Hepatocyte (in vitro differentiated cells): ENCODE data around the gene PPIP5K1. TPM values are rescaled to one million over a fixed set of nuclear protein-coding genes. Genes with fewer than 3 reads are reported as not detected.
"Not testable (repeated sequence)": the region's sequence is repeated elsewhere in the genome, so short reads cannot be mapped to it uniquely, and the experiment has no call there.

Source experiments
- DNase-seq: peaks from one replicate; pipeline ENCODE4 v3.0.0-alpha.2; 2016; ENCODE audit warnings: low spot score
- H2AFZ ChIP-seq: fragments of 200-600 bp; sonication (generic); 2 replicates; pipeline ENCODE4 v1.6.0; 2016; ENCODE audit warnings: antibody characterized with exemption, mild to moderate bottlenecking
- H3K27ac ChIP-seq: fragments of 200-600 bp; sonication (generic); 2 replicates; pipeline ENCODE4 v1.5.1; 2016; ENCODE audit warnings: mild to moderate bottlenecking
- H3K27me3 ChIP-seq: fragments of 200-600 bp; sonication (generic); 2 replicates; pipeline ENCODE4 v1.6.1; 2016
- H3K36me3 ChIP-seq: fragments of 200-600 bp; sonication (generic); replicated peaks from 2 replicates; pipeline ENCODE4 v1.5.1; 2016; ENCODE audit warnings: low read depth; ENCODE audit not compliant: insufficient read depth
- H3K4me1 ChIP-seq: fragments of 200-600 bp; sonication (generic); 2 replicates; pipeline ENCODE4 v1.5.1; 2016; ENCODE audit warnings: mild to moderate bottlenecking, moderate library complexity; ENCODE audit not compliant: insufficient read depth
- H3K4me2 ChIP-seq: fragments of 200-600 bp; sonication (generic); 2 replicates; pipeline ENCODE4 v1.6.0; 2016
- H3K4me3 ChIP-seq: fragments of 200-600 bp; sonication (generic); 2 replicates; pipeline ENCODE4 v1.5.1; 2016; ENCODE audit warnings: mild to moderate bottlenecking
- H3K79me2 ChIP-seq: fragments of 200-600 bp; sonication (generic); 2 replicates; pipeline ENCODE4 v1.6.0; 2017; ENCODE audit warnings: mild to moderate bottlenecking
- H3K9me2 ChIP-seq: fragments of 200-600 bp; sonication (generic); replicated peaks from 2 replicates; pipeline ENCODE4 v1.6.0; 2017; ENCODE audit warnings: mild to moderate bottlenecking; ENCODE audit not compliant: insufficient read depth
- H3K9me3 ChIP-seq: fragments of 200-600 bp; sonication (generic); 2 replicates; pipeline ENCODE4 v1.5.1; 2016; ENCODE audit warnings: low read depth, mild to moderate bottlenecking
- H4K20me1 ChIP-seq: fragments of 200-600 bp; sonication (generic); 2 replicates; pipeline ENCODE4 v1.6.0; 2016; ENCODE audit warnings: mild to moderate bottlenecking; ENCODE audit not compliant: insufficient read depth, poor library complexity, severe bottlenecking
- EZH2 ChIP-seq: fragments of 200-600 bp; sonication (generic); IDR thresholded peaks from 2 replicates; pipeline ENCODE4 v1.6.1; 2016; ENCODE audit warnings: antibody characterized with exemption, mild to moderate bottlenecking, borderline replicate concordance
- EZH2phosphoT487 ChIP-seq: fragments of 200-600 bp; sonication (generic); IDR thresholded peaks from one replicate; pipeline ENCODE4 v1.6.1; 2018; ENCODE audit warnings: antibody characterized with exemption, mild to moderate bottlenecking, low read depth, moderate library complexity; ENCODE audit not compliant: unreplicated experiment, severe bottlenecking
- WGBS: methylation state at CpG from one replicate; pipeline ENCODE4 v1.1.6; 2016; ENCODE audit warnings: low lambda C conversion rate; ENCODE audit errors: missing lambda C conversion rate; 5-methylcytosine and 5-hydroxymethylcytosine counted together
- polyA plus RNA-seq: library from polyadenylated mRNA; unstranded; fragments of >200 nt; fragmentation: Nextera tagmentation; extraction: Ambion mirVana; gene quantifications from 2 replicates; pipeline ENCODE4 v1.2.1, GENCODE V29; 2016
- total RNA-seq: library from RNA; depleted of rRNA; stranded (reverse); fragments of >200 nt; gene quantifications from 2 replicates; pipeline ENCODE4 v1.2.3, GENCODE V29; 2014
- TF ChIP-seq, protein P1 (sequence below): fragments of 200-600 bp; sonication (generic); IDR thresholded peaks from 2 replicates; pipeline ENCODE4 v1.5.1; 2016; ENCODE audit warnings: antibody characterized with exemption, mild to moderate bottlenecking; ENCODE audit not compliant: poor library complexity

The PPIP5K1 gene
- 15.1 and 20.8 TPM in 2 replicates for total RNA-seq
- 6.5 and 7.3 TPM in 2 replicates for polyA plus RNA-seq

DNA sequence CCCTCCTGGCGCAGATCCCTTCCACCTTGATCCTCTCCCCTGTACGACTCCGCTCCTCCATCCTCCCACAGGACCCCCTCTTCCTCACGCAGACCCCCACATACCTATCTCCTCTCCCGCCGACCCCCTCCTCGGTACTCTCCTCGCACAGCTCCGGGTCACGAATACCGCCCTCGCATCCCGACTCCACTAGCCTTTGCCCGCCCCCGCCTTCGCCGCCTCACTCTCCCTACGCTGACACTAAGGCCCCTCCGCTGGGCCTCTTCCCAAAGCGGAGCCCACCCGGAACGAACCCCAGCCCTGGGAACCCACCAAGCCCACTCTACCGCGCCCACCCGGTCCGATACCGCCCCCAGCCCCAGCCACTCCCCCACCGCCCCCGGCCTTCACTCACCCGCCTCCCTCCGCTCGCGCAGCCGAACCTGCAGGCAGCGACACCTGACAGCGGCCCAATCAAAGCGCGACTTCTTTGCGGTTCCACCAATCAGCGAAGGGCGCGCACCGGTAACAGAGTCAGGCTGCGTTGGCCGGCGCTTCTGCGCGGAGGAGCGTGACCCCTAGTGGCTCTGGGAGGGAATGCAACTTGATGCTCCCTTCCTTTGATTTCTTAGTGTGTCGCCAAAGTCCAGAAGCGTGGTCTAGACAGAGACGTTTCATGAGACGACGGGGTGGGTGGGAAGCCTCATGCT, at the start of gene PPIP5K1:
PPIP5K1 (minus strand) TSS at position 431 of the 689 bp plus-strand sequence. CDS start 5,704 bp downstream, outside the sequence.
- not testable (repeated sequence) for H3K9me3 ChIP-seq, H3K36me3 ChIP-seq, H3K4me2 ChIP-seq, H3K79me2 ChIP-seq, DNase-seq, H3K27ac ChIP-seq, H3K4me3 ChIP-seq, H2AFZ ChIP-seq, H3K27me3 ChIP-seq, H3K9me2 ChIP-seq, H4K20me1 ChIP-seq, H3K4me1 ChIP-seq
- WGBS, result no CpG with 5 or more reads among the region's 54 CpGs

DNA sequence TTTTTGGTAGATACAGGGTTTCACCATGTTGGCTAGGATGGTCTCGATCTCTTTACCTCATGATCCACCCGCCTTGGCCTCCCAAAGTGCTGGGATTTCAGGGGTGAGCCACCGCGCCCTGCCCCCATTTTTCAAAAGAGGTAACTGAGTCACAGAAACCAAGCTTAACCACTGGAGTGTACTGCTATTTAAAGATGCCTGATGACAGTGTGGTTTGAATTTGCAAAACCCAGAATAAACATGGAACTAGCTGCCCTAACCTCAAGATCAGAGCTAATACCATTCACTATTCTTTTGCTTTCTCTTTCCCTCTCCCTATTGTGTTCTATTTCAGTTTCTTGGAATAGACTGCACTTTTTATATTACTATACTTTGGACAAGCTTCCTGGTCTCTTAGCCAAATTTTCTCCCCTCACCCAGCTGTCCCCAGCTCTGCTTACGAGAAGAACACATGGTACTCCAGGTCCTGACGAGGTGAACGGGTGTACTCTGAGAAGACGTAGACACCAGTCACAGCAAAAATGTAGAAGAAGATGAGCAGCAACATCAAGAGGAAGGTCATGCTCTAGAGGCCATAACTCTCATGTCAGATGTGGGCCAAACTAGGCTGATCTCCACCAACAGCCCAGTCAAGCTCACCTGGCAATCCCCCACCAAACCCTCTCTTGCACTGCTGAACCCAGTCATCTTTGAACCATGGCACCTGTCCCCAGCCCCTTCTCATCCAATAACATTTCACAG, 48.6 kb upstream of the PPIP5K1 start:
- not testable (repeated sequence) for H3K27ac ChIP-seq, H3K36me3 ChIP-seq, H3K4me1 ChIP-seq, H3K27me3 ChIP-seq, H3K9me3 ChIP-seq, H2AFZ ChIP-seq, H3K4me2 ChIP-seq, DNase-seq, H3K4me3 ChIP-seq, H3K79me2 ChIP-seq, H4K20me1 ChIP-seq, H3K9me2 ChIP-seq
- 94% methylated on average over 8 of the region's 8 CpGs for WGBS

DNA sequence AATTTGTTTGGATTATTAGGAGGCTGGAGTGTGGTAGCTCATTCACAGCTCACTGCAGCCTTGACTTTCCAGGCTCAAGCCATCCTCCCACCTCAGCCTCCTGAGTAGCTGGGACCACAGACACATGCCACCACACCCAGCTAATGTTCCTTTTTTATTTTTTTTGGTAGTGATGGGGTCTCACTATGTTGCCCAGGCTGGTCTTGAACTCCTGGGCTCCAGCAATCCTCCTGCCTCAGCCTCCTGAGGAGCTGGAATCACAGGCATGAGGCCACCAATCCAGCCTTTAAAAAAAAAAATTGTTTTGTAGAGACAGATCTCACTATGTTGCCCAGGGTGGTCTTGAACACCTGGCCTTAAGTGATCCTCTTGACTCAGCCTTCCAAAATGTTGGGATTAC, 36.9 kb upstream of the PPIP5K1 start:
- not testable (repeated sequence) for DNase-seq

DNA sequence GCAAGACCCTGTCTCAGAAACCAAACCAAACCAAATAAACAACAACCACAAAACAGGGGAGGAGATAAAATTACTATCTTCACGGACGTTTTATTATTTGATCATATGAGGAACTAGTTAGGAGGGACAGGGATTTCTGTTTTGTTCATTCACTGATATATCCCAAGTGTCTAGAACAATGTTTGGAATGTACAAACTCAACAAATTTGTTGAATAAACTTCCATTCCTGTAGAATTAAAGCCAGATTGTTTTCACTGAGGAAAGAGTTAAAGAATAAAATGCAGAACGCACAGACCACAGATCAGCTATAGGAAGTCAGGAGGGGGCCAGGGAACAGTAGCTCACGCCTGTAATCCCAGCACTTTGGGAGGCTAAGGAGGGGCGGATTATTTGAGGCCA, 35.1 kb upstream of the PPIP5K1 start:
- Histone ChIP-seq H4K20me1 (no peaks in the 10 kb centered on the region), H3K4me3 (no peak overlapping the region), H3K27me3 (no peaks in the 10 kb centered on the region), H3K9me2 (no peaks in the 10 kb centered on the region), H3K36me3 (no peaks in the 10 kb centered on the region), H3K27ac (no peak overlapping the region), H3K4me2 (no peak overlapping the region), H3K4me1 (no peaks in the 10 kb centered on the region), H3K79me2 (no peaks in the 10 kb centered on the region), H3K9me3 (no peaks in the 10 kb centered on the region), H2AFZ (no peak overlapping the region)
- no peak for DNase-seq
- TF ChIP-seq, protein P1, sequence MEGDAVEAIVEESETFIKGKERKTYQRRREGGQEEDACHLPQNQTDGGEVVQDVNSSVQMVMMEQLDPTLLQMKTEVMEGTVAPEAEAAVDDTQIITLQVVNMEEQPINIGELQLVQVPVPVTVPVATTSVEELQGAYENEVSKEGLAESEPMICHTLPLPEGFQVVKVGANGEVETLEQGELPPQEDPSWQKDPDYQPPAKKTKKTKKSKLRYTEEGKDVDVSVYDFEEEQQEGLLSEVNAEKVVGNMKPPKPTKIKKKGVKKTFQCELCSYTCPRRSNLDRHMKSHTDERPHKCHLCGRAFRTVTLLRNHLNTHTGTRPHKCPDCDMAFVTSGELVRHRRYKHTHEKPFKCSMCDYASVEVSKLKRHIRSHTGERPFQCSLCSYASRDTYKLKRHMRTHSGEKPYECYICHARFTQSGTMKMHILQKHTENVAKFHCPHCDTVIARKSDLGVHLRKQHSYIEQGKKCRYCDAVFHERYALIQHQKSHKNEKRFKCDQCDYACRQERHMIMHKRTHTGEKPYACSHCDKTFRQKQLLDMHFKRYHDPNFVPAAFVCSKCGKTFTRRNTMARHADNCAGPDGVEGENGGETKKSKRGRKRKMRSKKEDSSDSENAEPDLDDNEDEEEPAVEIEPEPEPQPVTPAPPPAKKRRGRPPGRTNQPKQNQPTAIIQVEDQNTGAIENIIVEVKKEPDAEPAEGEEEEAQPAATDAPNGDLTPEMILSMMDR, result no peak
- TF ChIP-seq EZH2phosphoT487 (no peak), EZH2 (no peak)
- WGBS, result 51% methylated on average over 5 of the region's 5 CpGs

More for the DNA sequence above, 36.9 kb upstream of the PPIP5K1 start:
- H3K9me3 ChIP-seq, H3K27me3 ChIP-seq, H3K79me2 ChIP-seq, H4K20me1 ChIP-seq, H3K4me2 ChIP-seq, H3K27ac ChIP-seq, H2AFZ ChIP-seq, H3K9me2 ChIP-seq, H3K4me3 ChIP-seq, H3K4me1 ChIP-seq, H3K36me3 ChIP-seq: not testable (repeated sequence)

DNA sequence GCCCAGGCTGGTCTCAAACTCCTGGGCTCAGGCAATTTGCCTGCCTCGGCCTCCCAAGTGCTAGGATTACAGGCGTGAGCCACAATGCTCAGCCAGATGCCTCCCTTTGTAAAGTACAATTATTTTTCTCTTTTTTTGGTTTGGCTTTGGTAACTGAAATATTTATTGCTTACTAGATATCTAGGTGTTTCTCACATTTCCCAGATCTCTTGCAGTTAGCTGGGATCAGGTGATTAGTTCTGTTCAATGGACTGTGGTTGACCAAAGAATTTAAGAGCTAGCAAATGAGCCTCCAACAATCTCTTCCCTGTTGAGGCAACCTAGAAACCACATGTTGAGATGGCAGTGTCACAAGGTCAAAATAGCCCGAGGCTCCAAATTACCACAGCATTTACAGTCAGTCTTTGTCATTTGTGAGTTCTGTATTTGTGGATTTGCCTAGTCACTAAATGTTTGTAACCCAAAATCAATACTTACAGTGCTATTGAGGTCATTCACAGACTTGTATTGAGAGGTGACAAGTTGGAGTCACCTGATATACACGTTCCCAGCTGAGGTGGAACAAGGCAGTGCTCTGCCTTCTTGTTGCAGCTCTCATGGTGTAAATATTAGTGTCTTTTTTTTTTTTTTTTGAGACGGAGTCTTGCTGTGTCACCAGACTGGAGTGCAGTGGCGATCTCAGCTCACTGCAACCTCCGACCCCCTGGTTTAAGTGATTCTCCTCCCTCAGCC, 32.2 kb upstream of the PPIP5K1 start:
- WGBS, result 66% methylated on average over 3 of the region's 7 CpGs

DNA sequence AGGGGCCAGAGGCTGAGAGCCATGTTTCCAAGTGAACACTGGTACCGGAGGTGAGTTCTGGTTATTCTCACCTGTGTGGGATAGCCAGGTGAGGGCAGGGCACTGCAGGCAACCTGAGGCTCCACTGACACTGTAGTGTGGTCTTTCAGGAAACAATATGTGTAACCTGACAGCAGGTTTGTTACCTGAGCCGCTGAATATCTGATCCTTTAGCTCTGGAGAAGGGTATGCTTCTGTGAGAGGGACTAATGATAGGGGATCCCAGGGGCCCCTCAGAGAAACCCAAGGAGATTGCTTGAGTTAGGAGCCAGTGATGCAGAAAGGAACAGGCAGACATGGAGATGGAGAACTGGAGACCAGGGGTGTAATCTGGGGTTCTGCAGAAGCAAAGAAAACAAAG, 28.7 kb upstream of the PPIP5K1 start, which contains the start of gene STRC:
STRC (minus strand) TSS at position 101 of the 400 bp plus-strand sequence; CDS start at position 23, 78 bp downstream.
- not testable (repeated sequence) for H4K20me1 ChIP-seq, DNase-seq, H3K79me2 ChIP-seq, H3K27ac ChIP-seq, H3K9me3 ChIP-seq, H3K4me3 ChIP-seq, H3K9me2 ChIP-seq, H3K27me3 ChIP-seq, H3K4me1 ChIP-seq, H3K4me2 ChIP-seq, H2AFZ ChIP-seq, H3K36me3 ChIP-seq
- WGBS, result no CpG with 5 or more reads among the region's 2 CpGs

More for the DNA sequence above, 32.2 kb upstream of the PPIP5K1 start:
- H3K9me2 ChIP-seq, H3K27ac ChIP-seq, H4K20me1 ChIP-seq, H3K79me2 ChIP-seq, H3K27me3 ChIP-seq, H3K36me3 ChIP-seq, H3K4me2 ChIP-seq, H2AFZ ChIP-seq, H3K4me1 ChIP-seq, H3K4me3 ChIP-seq, H3K9me3 ChIP-seq, DNase-seq: not testable (repeated sequence)

DNA sequence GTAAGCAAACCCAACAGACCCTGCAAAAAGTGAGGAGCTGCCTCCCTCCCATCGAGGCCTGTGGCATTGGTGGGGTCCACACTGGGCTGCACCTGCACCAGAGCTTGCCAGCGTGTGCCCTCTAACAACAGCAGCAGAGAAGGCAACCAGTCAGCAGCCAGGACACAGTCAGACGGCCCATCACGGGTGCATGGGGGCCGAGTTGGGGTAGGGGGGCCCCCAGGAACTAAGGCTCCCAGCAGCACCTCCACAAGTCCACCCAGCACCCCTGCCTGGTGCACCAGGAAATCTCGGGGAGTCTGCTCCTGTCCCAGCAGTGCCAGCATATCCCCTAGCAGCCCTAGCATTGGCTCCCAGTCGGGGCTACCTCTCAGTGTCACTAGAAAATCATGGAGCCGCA, 27.7 kb upstream of the PPIP5K1 start:
- WGBS, result 71% methylated on average over 3 of the region's 8 CpGs
- H3K27ac ChIP-seq, H3K4me1 ChIP-seq: not testable (repeated sequence)

More for the DNA sequence above, 27.7 kb upstream of the PPIP5K1 start:
- H3K79me2 ChIP-seq, H2AFZ ChIP-seq, DNase-seq, H3K9me2 ChIP-seq, H3K36me3 ChIP-seq, H3K4me2 ChIP-seq, H3K27me3 ChIP-seq, H3K4me3 ChIP-seq, H3K9me3 ChIP-seq, H4K20me1 ChIP-seq: not testable (repeated sequence)
